ENCODE measurements around the gene KLF2.
"Not testable (repeated sequence)": the region's sequence is repeated elsewhere in the genome, so short reads cannot be mapped to it uniquely, and the experiment has no call there.

KLF2 gene

GRCh38 chr19:16338470-16339360, 14.1 kb downstream of the KLF2 start:
- peak; percentile 61 for DNase-seq

DNA sequence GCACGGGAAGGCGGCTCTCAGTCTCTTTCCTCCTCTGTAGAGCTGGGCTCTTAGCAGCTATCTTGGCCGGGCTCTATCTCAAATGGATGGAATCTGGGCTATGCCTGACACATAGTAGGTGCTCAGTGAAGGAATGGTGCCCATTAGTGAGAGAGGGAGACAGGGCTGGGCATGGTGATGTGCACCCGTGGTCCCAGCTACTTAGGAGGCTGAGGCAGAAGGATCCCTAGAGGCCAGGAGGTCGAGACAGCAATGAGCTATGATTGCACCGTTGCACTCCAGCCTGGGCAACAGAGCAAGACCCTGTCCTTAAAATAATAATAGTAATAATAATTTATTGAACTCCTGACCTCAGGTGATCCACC, 14.7 kb downstream of the KLF2 start:
- no peak for DNase-seq

GRCh38 chr19:16340092-16340491, 15.5 kb downstream of the KLF2 start:
- no peak for DNase-seq

- no peak for DNase-seq
Observed at GRCh38 chr19:16340654-16341053, 16.0 kb downstream of the KLF2 start.

- DNase-seq, result peak; percentile 69
Observed at GRCh38 chr19:16342002-16342715, 17.5 kb downstream of the KLF2 start.

- no peak for DNase-seq
Observed at GRCh38 chr19:16343156-16343555, 18.5 kb downstream of the KLF2 start.

GRCh38 chr19:16345457-16345856, 20.8 kb downstream of the KLF2 start:
- no peak for DNase-seq

GRCh38 chr19:16347099-16347498, 22.5 kb downstream of the KLF2 start:
- not testable (repeated sequence) for DNase-seq

DNA sequence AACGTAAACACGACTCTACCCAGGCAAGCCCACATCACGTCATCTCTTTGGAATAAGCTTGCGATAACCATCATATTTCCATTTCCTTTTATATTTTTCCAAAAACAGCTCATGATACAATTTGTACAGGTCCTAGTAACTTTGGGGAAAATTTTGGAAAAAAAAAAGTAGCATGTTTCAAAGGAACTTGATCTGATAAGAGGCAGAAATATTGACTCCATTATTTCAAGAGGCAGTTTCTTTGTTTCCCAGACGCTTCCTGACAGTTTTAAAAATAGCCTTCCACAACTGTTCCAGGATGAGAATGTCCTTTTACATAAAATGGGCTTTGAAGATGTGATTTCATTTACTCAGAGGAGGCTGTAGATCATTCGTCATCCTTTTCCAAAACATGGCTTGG, 23.1 kb downstream of the KLF2 start:
- no peak for DNase-seq

- DNase-seq, result no peak
Observed at GRCh38 chr19:16349551-16350152, 25.0 kb downstream of the KLF2 start.

GRCh38 chr19:16351133-16351809, 26.6 kb downstream of the KLF2 start:
- DNase-seq, result no peak

GRCh38 chr19:16355293-16356043, 30.8 kb downstream of the KLF2 start:
- peak; percentile 34 for DNase-seq

GRCh38 chr19:16358456-16358855, 33.8 kb downstream of the KLF2 start:
- no peak for DNase-seq

GRCh38 chr19:16359074-16359473, 34.4 kb downstream of the KLF2 start:
- peak; percentile 42 for DNase-seq

GRCh38 chr19:16359964-16360363, 35.3 kb downstream of the KLF2 start:
- no peak for DNase-seq

DNA sequence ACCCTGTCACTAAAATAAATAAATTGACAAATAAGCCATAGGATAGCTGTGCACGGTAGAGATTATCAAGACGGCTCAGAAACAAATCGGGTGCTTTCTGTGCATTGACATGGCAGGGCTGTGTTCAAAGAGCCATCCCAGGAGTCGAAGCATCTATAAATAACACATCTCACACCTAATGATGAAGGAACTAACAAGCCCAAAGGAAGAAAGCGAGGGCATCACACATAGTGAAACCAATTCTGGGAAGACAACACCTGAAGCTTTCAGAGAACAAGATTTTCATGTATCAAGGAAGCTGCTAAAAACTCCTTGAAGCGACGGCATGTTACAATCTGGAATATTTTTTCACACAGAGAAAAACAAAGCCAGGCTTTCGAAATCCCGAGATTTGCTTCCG, 36.1 kb downstream of the KLF2 start:
- DNase-seq, result no peak

- DNase-seq, result no peak
Observed at GRCh38 chr19:16361254-16361653, 36.6 kb downstream of the KLF2 start.

GRCh38 chr19:16361926-16362325, 37.3 kb downstream of the KLF2 start:
- DNase-seq, result no peak

- DNase-seq, result no peak
Observed at GRCh38 chr19:16363133-16363851, 38.7 kb downstream of the KLF2 start.

- no peak for DNase-seq
Observed at GRCh38 chr19:16363852-16364230, 39.2 kb downstream of the KLF2 start.

GRCh38 chr19:16364231-16364865, 39.7 kb downstream of the KLF2 start:
- no peak for DNase-seq
